ENCODE data around the gene MGAT3.
"Not testable (repeated sequence)": the region's sequence is repeated elsewhere in the genome, so short reads cannot be mapped to it uniquely, and the experiment has no call there.

The MGAT3 gene

GRCh38 chr22:39518996-39519680 lies 62.3 kb downstream of the MGAT3 start:
- H3K9ac ChIP-seq (ENCODE audit: low read length) = peak overlapping the region; percentile 100
- no peaks in the 10 kb centered on the region for H3K9me2 ChIP-seq (replicated peaks; ENCODE audit: insufficient read depth, low read length)
- peaks cover 82% of the 10 kb centered on the region for H3K79me2 ChIP-seq (ENCODE audit: low read length)
- peak overlapping the region; percentile 70 for H3K4me2 ChIP-seq (ENCODE audit: low read depth, low read length)
- peak overlapping the region; percentile 100 for H3K4me3 ChIP-seq (ENCODE audit: low read length)
- H3K4me1 ChIP-seq (ENCODE audit: low read length) = peaks cover 48% of the 10 kb centered on the region
- peak; percentile 39 for DNase-seq
- peaks cover 15% of the 10 kb centered on the region for H3K36me3 ChIP-seq (replicated peaks; ENCODE audit: insufficient read depth, low read length)
- H3F3A ChIP-seq (ENCODE audit: insufficient read depth, low read length) = peaks cover 76% of the 10 kb centered on the region
- H3K9me3 ChIP-seq (replicated peaks; ENCODE audit: insufficient read depth, low read length) = no peaks in the 10 kb centered on the region
- H2AFZ ChIP-seq (ENCODE audit: low read length) = peak overlapping the region; percentile 34; the same call in 1 of the 2 replicates
- TF ChIP-seq CTCF (IDR thresholded peaks at IDR 0.05; ENCODE audit: low read length) (no peak), EZH2 (optimal IDR thresholded peaks at IDR 0.05; ENCODE audit: low read depth, low read length) (no peak), EZH2phosphoT487 (IDR thresholded peaks at IDR 0.05; ENCODE audit: low read length) (no peak)
- no peaks in the 10 kb centered on the region for H3K27me3 ChIP-seq (replicated peaks; ENCODE audit: insufficient read depth, low read length)
- H3K27ac ChIP-seq (ENCODE audit: low read length) = peak overlapping the region; percentile 85
- H4K20me1 ChIP-seq (ENCODE audit: insufficient read depth, low read length) = peaks cover 26% of the 10 kb centered on the region

GRCh38 chr22:39519681-39520225 lies 62.9 kb downstream of the MGAT3 start:
- peak; percentile 99 for DNase-seq
- Histone ChIP-seq H3K27ac (ENCODE audit: low read length) (peak overlapping the region; percentile 85), H3K9ac (ENCODE audit: low read length) (peak overlapping the region; percentile 100), H3K36me3 (replicated peaks; ENCODE audit: insufficient read depth, low read length) (peaks cover 15% of the 10 kb centered on the region), H3K4me1 (ENCODE audit: low read length) (peaks cover 42% of the 10 kb centered on the region), H2AFZ (ENCODE audit: low read length) (peak overlapping the region; percentile 34), H3K4me3 (ENCODE audit: low read length) (peak overlapping the region; percentile 100), H3K27me3 (replicated peaks; ENCODE audit: insufficient read depth, low read length) (no peaks in the 10 kb centered on the region), H3F3A (ENCODE audit: insufficient read depth, low read length) (peaks cover 76% of the 10 kb centered on the region), H3K79me2 (ENCODE audit: low read length) (peaks cover 80% of the 10 kb centered on the region), H3K4me2 (ENCODE audit: low read depth, low read length) (peak overlapping the region; percentile 70), H3K9me2 (replicated peaks; ENCODE audit: insufficient read depth, low read length) (no peaks in the 10 kb centered on the region), H4K20me1 (ENCODE audit: insufficient read depth, low read length) (peaks cover 28% of the 10 kb centered on the region), H3K9me3 (replicated peaks; ENCODE audit: insufficient read depth, low read length) (no peaks in the 10 kb centered on the region)
- no peak for TF ChIP-seq EZH2 (optimal IDR thresholded peaks at IDR 0.05; ENCODE audit: low read depth, low read length)
- TF ChIP-seq EZH2phosphoT487 (IDR thresholded peaks at IDR 0.05; ENCODE audit: low read length) = no peak
- peak; percentile 51 for TF ChIP-seq CTCF (IDR thresholded peaks at IDR 0.05; ENCODE audit: low read length)

GRCh38 chr22:39520226-39521105 lies 63.7 kb downstream of the MGAT3 start, which contains the start of gene ATF4:
Gene ATF4 (plus strand): TSS chr22:39520562. CDS start chr22:39521446, 884 bp downstream.
- Histone ChIP-seq H3F3A (ENCODE audit: insufficient read depth, low read length) (peaks cover 76% of the 10 kb centered on the region), H2AFZ (ENCODE audit: low read length) (peak within 1 kb of the TSS; percentile 84), H3K79me2 (ENCODE audit: low read length) (peaks cover 80% of the 10 kb centered on the region), H3K4me2 (ENCODE audit: low read depth, low read length) (peak within 1 kb of the TSS; percentile 70), H3K36me3 (replicated peaks; ENCODE audit: insufficient read depth, low read length) (peaks cover 15% of the 10 kb centered on the region), H3K4me1 (ENCODE audit: low read length) (peaks cover 35% of the 10 kb centered on the region), H3K9ac (ENCODE audit: low read length) (peak within 1 kb of the TSS; percentile 100), H4K20me1 (ENCODE audit: insufficient read depth, low read length) (peaks cover 28% of the 10 kb centered on the region), H3K27ac (ENCODE audit: low read length) (peak within 1 kb of the TSS; percentile 85), H3K9me3 (replicated peaks; ENCODE audit: insufficient read depth, low read length) (no peaks in the 10 kb centered on the region), H3K27me3 (replicated peaks; ENCODE audit: insufficient read depth, low read length) (no peaks in the 10 kb centered on the region), H3K4me3 (ENCODE audit: low read length) (peak within 1 kb of the TSS; percentile 100), H3K9me2 (replicated peaks; ENCODE audit: insufficient read depth, low read length) (no peaks in the 10 kb centered on the region)
- TF ChIP-seq CTCF (IDR thresholded peaks at IDR 0.05; ENCODE audit: low read length) (no peak), EZH2 (optimal IDR thresholded peaks at IDR 0.05; ENCODE audit: low read depth, low read length) (no peak), EZH2phosphoT487 (IDR thresholded peaks at IDR 0.05; ENCODE audit: low read length) (no peak)
- peak; percentile 53 for DNase-seq

GRCh38 chr22:39521106-39521885 lies 64.5 kb downstream of the MGAT3 start:
- Histone ChIP-seq H3K36me3 (replicated peaks; ENCODE audit: insufficient read depth, low read length) (peaks cover 15% of the 10 kb centered on the region), H4K20me1 (ENCODE audit: insufficient read depth, low read length) (peaks cover 28% of the 10 kb centered on the region)

More at GRCh38 chr22:39521106-39521885, 64.5 kb downstream of the MGAT3 start:
- H3K27ac ChIP-seq (ENCODE audit: low read length) = peak overlapping the region; percentile 85; the same call in 1 of the 2 replicates
- not testable (repeated sequence) for H2AFZ ChIP-seq (ENCODE audit: low read length); H3K9me3 ChIP-seq (replicated peaks; ENCODE audit: insufficient read depth, low read length); H3K9me2 ChIP-seq (replicated peaks; ENCODE audit: insufficient read depth, low read length); H3K27me3 ChIP-seq (replicated peaks; ENCODE audit: insufficient read depth, low read length); DNase-seq
- H3K79me2 ChIP-seq (ENCODE audit: low read length) = peaks cover 79% of the 10 kb centered on the region
- peak overlapping the region; percentile 100 for H3K9ac ChIP-seq (ENCODE audit: low read length)
- peak overlapping the region; percentile 100 for H3K4me3 ChIP-seq (ENCODE audit: low read length)
- peaks cover 26% of the 10 kb centered on the region for H3K4me1 ChIP-seq (ENCODE audit: low read length)
- H3K4me2 ChIP-seq (ENCODE audit: low read depth, low read length) = peak overlapping the region; percentile 49
- peaks cover 75% of the 10 kb centered on the region for H3F3A ChIP-seq (ENCODE audit: insufficient read depth, low read length)

All from MM.1S (cell line).